Bronchial epithelial cell (primary cell): ENCODE measurements around the gene LZTR1. TPM values are rescaled to one million over a fixed set of nuclear protein-coding genes. Genes with fewer than 3 reads are reported as not detected.

Experiments
- DNase-seq: peaks from one replicate; pipeline ENCODE4 v3.0.0-alpha.2; 2010; ENCODE audit warnings: low read depth
- FAIRE-seq: peaks from 2 replicates; lab custom pipeline; 2011; peaks lifted over from hg19 to GRCh38; lab: Jason Lieb, UNC
- H3K27me3 ChIP-seq: 2 replicates; pipeline ENCODE4 v1.5.1; 2011; ENCODE audit warnings: low read length; ENCODE audit not compliant: control insufficient read depth, insufficient read depth
- H3K36me3 ChIP-seq: 2 replicates; pipeline ENCODE4 v1.5.1; 2011; ENCODE audit warnings: low read length; ENCODE audit not compliant: control insufficient read depth, insufficient read depth
- H3K4me3 ChIP-seq: 2 replicates; pipeline ENCODE4 v1.5.1; 2011; ENCODE audit warnings: mild to moderate bottlenecking, low read depth, low read length, control low read depth
- CTCF ChIP-seq: IDR thresholded peaks from 2 replicates; pipeline ENCODE4 v1.5.1; 2011; ENCODE audit warnings: mild to moderate bottlenecking, moderate library complexity, low read length, control low read depth, inconsistent platforms; ENCODE audit not compliant: insufficient read depth, severe bottlenecking
- total RNA-seq: library from RNA; depleted of rRNA; stranded (reverse); fragments of >200 nt; gene quantifications from 2 replicates; pipeline ENCODE4 v1.2.1, GENCODE V29; 2014

LZTR1 gene
- total RNA-seq, 1 donor from 2014 or later: 14.7 TPM

GRCh38 chr22:20983081-20983771 is 1.1 kb downstream of the LZTR1 start:
- peak overlapping the region; percentile 87 for H3K4me3 ChIP-seq

GRCh38 chr22:20985720-20986119 is 3.6 kb downstream of the LZTR1 start:
- FAIRE-seq (no peak), DNase-seq (no peak)
- Histone ChIP-seq H3K27me3 (no peaks in the 10 kb centered on the region), H3K36me3 (peaks cover 25% of the 10 kb centered on the region), H3K4me3 (no peak overlapping the region)
- no peak for TF ChIP-seq CTCF

More at GRCh38 chr22:20983081-20983771, 1.1 kb downstream of the LZTR1 start:
- no peak for TF ChIP-seq CTCF
- Histone ChIP-seq H3K36me3 (peaks cover 18% of the 10 kb centered on the region), H3K27me3 (no peaks in the 10 kb centered on the region)
- FAIRE-seq: no peak
- DNase-seq: no peak

GRCh38 chr22:20986365-20986764 is 4.3 kb downstream of the LZTR1 start:
- FAIRE-seq (no peak), DNase-seq (no peak)
- no peak for TF ChIP-seq CTCF
- H3K4me3 ChIP-seq: no peak overlapping the region
- no peaks in the 10 kb centered on the region for H3K27me3 ChIP-seq
- peaks cover 30% of the 10 kb centered on the region for H3K36me3 ChIP-seq

- no peak overlapping the region for H3K4me3 ChIP-seq
- no peaks in the 10 kb centered on the region for H3K27me3 ChIP-seq
- peaks cover 39% of the 10 kb centered on the region for H3K36me3 ChIP-seq
- DNase-seq (no peak), FAIRE-seq (no peak)
- TF ChIP-seq CTCF: no peak
These were observed 5.3 kb downstream of the LZTR1 start for GRCh38 chr22:20987375-20987774.

- Histone ChIP-seq H3K27me3 (no peaks in the 10 kb centered on the region), H3K36me3 (peaks cover 49% of the 10 kb centered on the region), H3K4me3 (no peak overlapping the region)
- no peak for TF ChIP-seq CTCF
- DNase-seq: no peak
- no peak for FAIRE-seq
These were observed 6.7 kb downstream of the LZTR1 start for GRCh38 chr22:20988573-20989322.
